HG03571 (cell line): Measurements from ENCODE around the gene PAN2.
A peak's percentile ranks its signal among the peaks of the same experiment; 100 is the strongest.
"Not testable (repeated sequence)": the region's sequence is repeated elsewhere in the genome, so short reads cannot be mapped to it uniquely, and the experiment has no call there.

Experiments used
- ATAC-seq: cut with Tn5 transposase; IDR thresholded peaks from one replicate; pipeline ENCODE4 v1.9.1; 2021; ENCODE audit not compliant: unreplicated experiment

Gene PAN2

DNA sequence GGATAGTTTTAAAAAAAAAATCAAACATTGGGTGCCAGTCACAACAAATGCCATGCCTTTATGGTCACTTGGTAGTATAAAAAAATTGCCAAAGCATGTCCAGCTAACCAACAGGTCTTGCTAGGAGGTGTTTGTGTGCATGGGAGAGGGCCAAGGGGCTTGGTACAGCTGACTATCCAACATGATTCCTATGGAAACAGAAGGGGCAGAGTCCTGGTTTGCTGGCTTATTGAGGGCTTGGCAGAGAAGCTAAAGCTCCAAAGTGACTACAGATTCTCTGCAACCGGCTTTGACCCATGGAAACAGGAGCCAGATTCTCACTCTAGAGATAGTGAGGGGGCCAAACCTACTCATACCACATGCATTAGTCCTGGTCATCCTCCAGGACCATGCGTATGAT, 61.3 kb downstream of the PAN2 start:
- ATAC-seq = not testable (repeated sequence)

DNA sequence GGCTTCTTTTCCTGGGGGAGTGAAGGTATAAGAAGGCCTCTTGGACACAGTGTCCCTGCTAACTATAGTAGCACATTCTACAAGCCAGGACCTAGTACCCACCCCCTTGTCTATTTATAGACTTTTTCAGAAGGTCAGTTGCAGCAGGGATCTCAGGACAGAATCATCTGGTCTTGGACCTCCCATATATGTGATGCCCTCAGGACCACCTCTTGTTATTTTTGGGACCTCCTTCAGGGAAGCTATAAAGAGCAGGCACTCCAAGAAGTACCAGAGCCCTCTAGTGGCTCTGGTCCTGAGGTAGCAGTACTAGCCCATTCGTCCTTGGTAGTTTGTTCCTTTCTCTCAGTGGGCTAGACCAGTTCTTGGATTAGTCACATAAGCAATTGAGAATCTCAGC, 62.8 kb downstream of the PAN2 start:
- ATAC-seq = no peak

DNA sequence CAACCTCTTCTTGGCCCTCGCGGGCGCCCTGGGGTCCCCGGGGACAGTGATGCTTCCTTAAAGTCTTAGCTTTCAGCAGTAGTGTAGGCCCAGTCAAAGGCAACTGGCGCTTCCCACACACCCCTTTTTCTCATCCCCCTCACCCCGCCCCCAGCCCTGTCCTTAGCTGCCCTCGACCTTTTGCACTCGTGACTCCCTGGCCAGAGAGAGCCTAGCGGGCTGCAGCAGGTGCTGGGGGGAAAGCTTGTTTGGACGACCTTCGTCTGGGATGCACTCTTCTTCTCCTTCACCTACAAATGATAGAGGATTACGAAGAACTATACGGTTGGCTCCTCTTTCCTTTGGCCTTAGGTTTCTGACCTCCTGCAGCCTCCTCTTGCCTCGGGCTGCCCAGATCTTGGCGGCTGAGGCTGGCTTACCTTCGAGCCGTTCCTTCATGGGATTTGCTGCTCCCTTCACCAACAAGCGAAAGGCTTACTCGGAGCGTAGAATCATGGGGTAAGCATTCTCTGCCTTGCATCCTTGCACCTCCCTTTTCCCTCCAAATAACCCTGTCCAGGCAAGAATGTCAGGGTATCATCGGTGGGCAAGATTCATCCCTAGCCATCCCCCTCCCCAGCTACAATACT, 66.2 kb downstream of the PAN2 start:
- peak; percentile 11 for ATAC-seq

DNA sequence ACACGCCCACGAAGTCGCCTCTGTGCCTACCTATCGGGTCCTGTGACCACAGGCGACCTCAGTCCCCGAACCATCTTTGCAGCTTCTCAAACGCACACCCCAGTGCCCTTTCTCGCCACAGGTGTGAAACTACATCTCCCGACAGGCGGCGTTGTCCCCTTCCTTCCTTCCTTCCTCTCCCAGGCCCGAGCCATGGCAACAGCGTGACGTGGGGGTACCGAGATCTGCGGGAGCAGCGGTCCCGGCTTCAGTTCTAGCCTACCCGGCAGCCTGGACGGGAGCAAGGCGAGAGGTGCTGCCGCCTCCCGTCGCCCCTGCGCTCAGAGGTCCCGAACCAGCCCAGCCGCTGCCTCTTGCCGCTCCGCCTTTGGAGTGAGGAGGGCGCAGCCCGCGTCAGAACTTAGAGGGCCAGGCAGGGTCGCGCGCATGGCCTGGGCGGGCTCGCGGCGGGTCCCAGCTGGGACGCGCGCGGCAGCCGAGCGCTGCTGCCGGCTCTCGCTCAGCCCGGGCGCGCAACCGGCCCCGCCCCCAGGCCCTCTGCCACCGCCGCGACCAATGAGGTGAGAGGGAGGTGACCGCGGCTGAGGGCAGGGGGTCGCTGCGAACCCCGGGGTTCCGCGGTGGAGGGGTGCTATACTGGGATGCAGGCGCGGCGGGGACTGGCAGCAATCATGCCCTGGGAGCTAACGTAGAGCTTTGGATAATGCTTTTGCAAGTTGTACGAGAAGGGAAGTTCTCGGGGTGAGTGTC, 66.9 kb downstream of the PAN2 start, which contains the start of gene COQ10A:
TSS of gene COQ10A (plus strand) at position 250 of the 750 bp plus-strand sequence. CDS start at position 427, 177 bp downstream.
- ATAC-seq = peak; percentile 91
